Astrocyte of the hippocampus (primary cell): ENCODE data around the gene CTF1.
"Not testable (repeated sequence)": the region's sequence is repeated elsewhere in the genome, so short reads cannot be mapped to it uniquely, and the experiment has no call there.

Experiments used
- DNase-seq: peaks from one replicate; pipeline ENCODE4 v3.0.0; 2011; ENCODE audit warnings: low read depth, low spot score

Gene CTF1

GRCh38 chr16:30896261-30896888 is at the start of gene CTF1:
Gene CTF1 (plus strand): TSS chr16:30896614. CDS start chr16:30896644, 30 bp downstream.
- peak; percentile 94 for DNase-seq

GRCh38 chr16:30846649-30847402 is 49.6 kb upstream of the CTF1 start:
- no peak for DNase-seq

GRCh38 chr16:30850246-30850645 is 46.2 kb upstream of the CTF1 start:
- no peak for DNase-seq

GRCh38 chr16:30853758-30854157 is 42.7 kb upstream of the CTF1 start:
- DNase-seq, result no peak

GRCh38 chr16:30858111-30858495 is 38.3 kb upstream of the CTF1 start:
- no peak for DNase-seq

- no peak for DNase-seq
Observed at GRCh38 chr16:30858829-30859423, 37.5 kb upstream of the CTF1 start.

GRCh38 chr16:30860729-30861128 is 35.7 kb upstream of the CTF1 start:
- not testable (repeated sequence) for DNase-seq

- not testable (repeated sequence) for DNase-seq
Observed at GRCh38 chr16:30863178-30863577, 33.2 kb upstream of the CTF1 start.

- DNase-seq, result no peak
Observed at GRCh38 chr16:30866031-30866430, 30.4 kb upstream of the CTF1 start.

- DNase-seq, result peak; percentile 20
Observed at GRCh38 chr16:30867747-30868146, 28.7 kb upstream of the CTF1 start.

- DNase-seq, result no peak
Observed at GRCh38 chr16:30870904-30871303, 25.5 kb upstream of the CTF1 start.

- DNase-seq, result no peak
Observed at GRCh38 chr16:30874244-30874820, 22.1 kb upstream of the CTF1 start.

GRCh38 chr16:30874821-30875717 is 21.3 kb upstream of the CTF1 start:
- peak; percentile 97 for DNase-seq

GRCh38 chr16:30875871-30876801 is 20.3 kb upstream of the CTF1 start:
- DNase-seq, result peak; percentile 54

- peak; percentile 14 for DNase-seq
Observed at GRCh38 chr16:30876867-30877266, 19.5 kb upstream of the CTF1 start.

GRCh38 chr16:30882429-30883310 is 13.7 kb upstream of the CTF1 start:
- no peak for DNase-seq

- no peak for DNase-seq
Observed at GRCh38 chr16:30884760-30885159, 11.7 kb upstream of the CTF1 start.

- no peak for DNase-seq
Observed at GRCh38 chr16:30885196-30885595, 11.2 kb upstream of the CTF1 start.

GRCh38 chr16:30886145-30886544 is 10.3 kb upstream of the CTF1 start:
- no peak for DNase-seq
